Measurements from ENCODE around the gene FAM193A.

DNA sequence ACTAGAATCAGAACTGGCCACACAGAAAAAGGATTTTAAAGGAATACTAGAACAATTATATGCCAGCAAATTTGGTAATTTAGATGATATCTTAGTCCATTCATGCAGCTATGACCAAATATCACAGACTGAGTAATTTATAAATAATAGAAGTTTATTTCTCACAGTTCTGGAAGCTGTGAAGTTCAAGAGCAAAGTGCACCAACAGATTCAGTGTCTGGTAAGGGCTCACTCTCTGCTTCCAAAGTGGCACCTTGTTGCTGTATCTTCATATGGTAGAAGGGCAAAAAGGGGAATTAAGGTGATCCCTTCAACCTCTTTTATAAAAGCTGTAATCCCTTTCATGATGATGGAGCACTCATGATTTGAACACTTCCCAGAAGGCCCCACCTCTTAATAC is 199.4 kb downstream of the FAM193A start:
- no peak for TF ChIP-seq CTCF (conservative IDR thresholded peaks at IDR 0.05; ENCODE audit: low read depth, low read length)
- TF ChIP-seq EZH2 (IDR thresholded peaks at IDR 0.05; ENCODE audit: low read length, unreplicated experiment) = no peak
